ENCODE results near the gene PDIA6.

The PDIA6 gene

DNA sequence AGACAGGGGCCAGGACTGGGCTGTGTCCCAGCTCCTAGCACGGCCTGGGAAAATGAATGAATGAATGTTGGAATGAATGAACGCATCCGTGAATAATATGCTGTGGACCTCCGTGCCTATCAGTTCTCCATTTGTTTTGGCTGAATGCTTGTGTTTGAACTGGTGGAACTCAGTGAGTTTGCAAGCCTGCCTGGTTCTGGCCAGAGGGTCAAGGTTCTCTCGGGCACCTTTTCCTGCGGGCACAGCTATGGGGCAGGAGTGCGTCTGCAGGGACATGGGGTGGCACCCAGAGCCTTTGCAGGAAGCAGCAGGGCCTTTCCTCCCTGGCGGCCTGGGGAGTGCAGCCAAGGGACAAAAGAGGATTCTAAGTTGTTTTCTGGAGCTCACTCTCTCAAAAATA is 17.6 kb upstream of the PDIA6 start:
- Histone ChIP-seq H3K18ac (ENCODE audit: low read length) (peak overlapping the region; percentile 16), H2BK12ac (ENCODE audit: low read length) (no peak overlapping the region), H3K14ac (ENCODE audit: low read length) (no peak overlapping the region), H4K91ac (ENCODE audit: low read depth, low read length, poor library complexity) (no peak overlapping the region), H2AFZ (ENCODE audit: low read length) (no peak overlapping the region), H3K36me3 (replicated peaks in 1 of 2; ENCODE audit: control insufficient read depth in 2 of 2, insufficient read depth in 2 of 2, low read length in 2 of 2) (no peaks in the 10 kb centered on the region), H3K9ac (ENCODE audit: low read depth, low read length, poor library complexity) (peak overlapping the region; percentile 34), H3K4ac (ENCODE audit: low read length) (no peak overlapping the region), H4K8ac (ENCODE audit: low read depth, low read length) (no peak overlapping the region), H3K4me2 (ENCODE audit: insufficient read depth, low read length, poor library complexity, severe bottlenecking) (no peak overlapping the region), H3K79me1 (ENCODE audit: low read depth, low read length) (no peaks in the 10 kb centered on the region), H2BK120ac (ENCODE audit: low read depth, low read length) (no peak overlapping the region), H2BK5ac (ENCODE audit: low read length) (no peak overlapping the region), H3K9me3 (replicated peaks in 1 of 2; ENCODE audit: control insufficient read depth in 2 of 2, insufficient read depth in 1 of 2, low read depth in 1 of 2, low read length in 2 of 2) (no peaks in the 10 kb centered on the region), H2AK5ac (ENCODE audit: low read depth, low read length) (no peak overlapping the region), H3K4me3 (ENCODE audit: low read length in 2 of 2) (no peak overlapping the region), H2BK15ac (ENCODE audit: low read length) (peak overlapping the region; percentile 90), H3K23ac (ENCODE audit: low read depth, low read length, poor library complexity) (no peak overlapping the region), H3K27ac (replicated peaks; ENCODE audit: low read length) (no peak overlapping the region), H3K4me1 (ENCODE audit: control insufficient read depth in 2 of 2, insufficient read depth in 1 of 2, low read depth in 1 of 2, low read length in 2 of 2) (peaks cover 2 to 25% of the 10 kb centered on the region in 2 donors), H3K27me3 (ENCODE audit: control insufficient read depth in 3 of 3, insufficient read depth in 3 of 3, low read depth in 1 of 3, low read length in 3 of 3) (peaks cover 0 to 57% (median 11%) of the 10 kb centered on the region in 3 experiments)
- WGBS, 2 donors (ENCODE audit: extremely low coverage in 2 of 2, insufficient read length in 2 of 2, insufficient replicate concordance in 1 of 2), result no CpG with 5 or more reads among the region's 8 CpGs
- no peak for DNase-seq (ENCODE audit: low spot score)

DNA sequence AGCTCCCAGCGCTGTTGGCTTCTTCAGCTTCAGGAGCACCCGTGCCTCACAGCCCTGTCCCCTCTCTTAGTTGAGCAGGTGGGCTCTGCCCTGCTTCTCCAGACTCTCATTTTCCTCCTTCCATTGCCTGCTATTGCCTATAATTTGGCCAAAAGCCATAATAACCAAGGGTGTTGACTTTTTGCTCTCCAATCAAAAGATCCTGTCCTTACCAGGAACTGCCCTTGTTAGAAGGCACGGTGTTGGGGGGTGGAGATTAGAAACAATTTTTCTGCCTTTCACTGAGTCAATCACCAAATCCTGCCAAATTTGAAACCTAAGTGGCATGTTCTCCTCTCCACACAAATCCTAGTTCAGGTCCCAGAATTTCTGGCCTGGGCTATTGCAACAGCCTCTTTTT is 16.7 kb upstream of the PDIA6 start:
- peaks cover 0 to 60% (median 7%) of the 10 kb centered on the region in 3 experiments for H3K27me3 ChIP-seq (ENCODE audit: control insufficient read depth in 3 of 3, insufficient read depth in 3 of 3, low read depth in 1 of 3, low read length in 3 of 3)
- no peak for DNase-seq (ENCODE audit: low spot score)
- no peak overlapping the region for H3K23ac ChIP-seq (ENCODE audit: low read depth, low read length, poor library complexity)
- H2BK120ac ChIP-seq (ENCODE audit: low read depth, low read length), result no peak overlapping the region
- H2BK5ac ChIP-seq (ENCODE audit: low read length), result no peak overlapping the region
- no peak overlapping the region for H2BK12ac ChIP-seq (ENCODE audit: low read length)
- H3K9me3 ChIP-seq (replicated peaks in 1 of 2; ENCODE audit: control insufficient read depth in 2 of 2, insufficient read depth in 1 of 2, low read depth in 1 of 2, low read length in 2 of 2), result no peaks in the 10 kb centered on the region
- no peak overlapping the region for H3K14ac ChIP-seq (ENCODE audit: low read length)
- WGBS, 2 donors (ENCODE audit: extremely low coverage in 2 of 2, insufficient read length in 2 of 2, insufficient replicate concordance in 1 of 2), result no CpG with 5 or more reads among the region's 3 CpGs
- no peak overlapping the region for H3K18ac ChIP-seq (ENCODE audit: low read length)
- no peak overlapping the region for H4K91ac ChIP-seq (ENCODE audit: low read depth, low read length, poor library complexity)
- no peak overlapping the region for H3K9ac ChIP-seq (ENCODE audit: low read depth, low read length, poor library complexity)
- H2BK15ac ChIP-seq (ENCODE audit: low read length), result no peak overlapping the region
- no peak overlapping the region for H3K4ac ChIP-seq (ENCODE audit: low read length)
- H2AFZ ChIP-seq (ENCODE audit: low read length), result no peak overlapping the region
- no peaks in the 10 kb centered on the region for H3K79me1 ChIP-seq (ENCODE audit: low read depth, low read length)
- H4K8ac ChIP-seq (ENCODE audit: low read depth, low read length), result no peak overlapping the region
- H3K27ac ChIP-seq (replicated peaks; ENCODE audit: low read length), result no peak overlapping the region
- no peak overlapping the region for H2AK5ac ChIP-seq (ENCODE audit: low read depth, low read length)
- H3K4me1 ChIP-seq (ENCODE audit: control insufficient read depth in 2 of 2, insufficient read depth in 1 of 2, low read depth in 1 of 2, low read length in 2 of 2), result peaks cover 2 to 24% of the 10 kb centered on the region in 2 donors
- no peaks in the 10 kb centered on the region for H3K36me3 ChIP-seq (replicated peaks in 1 of 2; ENCODE audit: control insufficient read depth in 2 of 2, insufficient read depth in 2 of 2, low read length in 2 of 2)
- H3K4me2 ChIP-seq (ENCODE audit: insufficient read depth, low read length, poor library complexity, severe bottlenecking), result no peak overlapping the region
- H3K4me3 ChIP-seq (ENCODE audit: low read length in 2 of 2), result no peak overlapping the region

DNA sequence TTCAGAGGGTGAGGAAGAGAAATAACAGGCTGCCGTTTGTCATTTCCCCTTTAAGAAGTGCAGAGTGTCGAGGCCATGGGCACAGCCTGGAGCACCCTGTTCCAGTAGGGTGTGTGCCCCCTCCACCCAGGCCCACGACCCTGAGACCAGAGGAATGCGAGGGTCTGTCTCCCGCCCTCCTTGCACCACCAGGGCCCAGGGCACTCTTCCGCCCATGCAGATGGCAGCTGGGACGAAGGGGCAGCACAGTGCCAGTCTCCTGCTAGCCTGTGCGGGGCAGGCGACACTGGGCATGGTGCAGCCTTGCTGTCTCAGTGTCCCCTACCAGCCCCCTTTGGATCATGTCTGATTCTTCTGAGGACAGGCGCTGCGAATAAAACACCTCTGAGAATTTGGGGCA is 15.8 kb upstream of the PDIA6 start:
- Histone ChIP-seq H3K23ac (ENCODE audit: low read depth, low read length, poor library complexity) (no peak overlapping the region), H3K36me3 (replicated peaks in 1 of 2; ENCODE audit: control insufficient read depth in 2 of 2, insufficient read depth in 2 of 2, low read length in 2 of 2) (no peaks in the 10 kb centered on the region), H3K79me1 (ENCODE audit: low read depth, low read length) (no peaks in the 10 kb centered on the region), H2BK5ac (ENCODE audit: low read length) (no peak overlapping the region), H3K27me3 (ENCODE audit: control insufficient read depth in 3 of 3, insufficient read depth in 3 of 3, low read depth in 1 of 3, low read length in 3 of 3) (peaks cover 0 to 56% (median 6%) of the 10 kb centered on the region in 3 experiments), H4K91ac (ENCODE audit: low read depth, low read length, poor library complexity) (no peak overlapping the region), H3K4me3 (ENCODE audit: low read length in 2 of 2) (no peak overlapping the region), H3K9ac (ENCODE audit: low read depth, low read length, poor library complexity) (peak overlapping the region; percentile 22), H3K14ac (ENCODE audit: low read length) (no peak overlapping the region), H3K4me1 (ENCODE audit: control insufficient read depth in 2 of 2, insufficient read depth in 1 of 2, low read depth in 1 of 2, low read length in 2 of 2) (peaks cover 2 to 14% of the 10 kb centered on the region in 2 donors), H3K27ac (replicated peaks; ENCODE audit: low read length) (no peak overlapping the region), H3K18ac (ENCODE audit: low read length) (no peak overlapping the region), H2BK15ac (ENCODE audit: low read length) (no peak overlapping the region), H2AK5ac (ENCODE audit: low read depth, low read length) (peak overlapping the region; percentile 42), H2AFZ (ENCODE audit: low read length) (no peak overlapping the region), H3K4me2 (ENCODE audit: insufficient read depth, low read length, poor library complexity, severe bottlenecking) (no peak overlapping the region), H2BK120ac (ENCODE audit: low read depth, low read length) (no peak overlapping the region), H3K9me3 (replicated peaks in 1 of 2; ENCODE audit: control insufficient read depth in 2 of 2, insufficient read depth in 1 of 2, low read depth in 1 of 2, low read length in 2 of 2) (no peaks in the 10 kb centered on the region), H3K4ac (ENCODE audit: low read length) (no peak overlapping the region), H2BK12ac (ENCODE audit: low read length) (no peak overlapping the region), H4K8ac (ENCODE audit: low read depth, low read length) (no peak overlapping the region)
- no peak for DNase-seq (ENCODE audit: low spot score)
- no CpG with 5 or more reads among the region's 11 CpGs for WGBS, 2 donors (ENCODE audit: extremely low coverage in 2 of 2, insufficient read length in 2 of 2, insufficient replicate concordance in 1 of 2)

DNA sequence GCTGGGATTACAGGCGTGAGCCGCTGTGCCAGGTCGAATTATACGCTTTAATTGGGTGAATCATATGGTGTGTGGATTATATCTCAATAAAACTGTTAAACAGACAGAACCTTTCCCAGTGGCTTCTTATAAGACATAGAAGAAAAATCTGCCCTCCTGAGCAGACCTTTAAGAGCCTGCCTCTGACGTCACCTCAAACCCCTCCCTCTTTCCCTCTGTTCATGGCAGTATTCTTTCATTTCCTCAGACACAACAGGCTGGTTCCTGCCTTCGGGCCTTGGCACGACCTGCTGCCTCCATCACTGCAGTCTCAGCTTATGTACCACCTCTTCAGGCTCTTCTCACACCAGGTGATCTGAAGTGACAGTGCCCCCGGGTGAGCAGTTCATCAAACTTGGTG is 14.0 kb upstream of the PDIA6 start:
- H3K36me3 ChIP-seq (replicated peaks in 1 of 2; ENCODE audit: control insufficient read depth in 2 of 2, insufficient read depth in 2 of 2, low read length in 2 of 2), result no peaks in the 10 kb centered on the region
- no peak overlapping the region for H3K4ac ChIP-seq (ENCODE audit: low read length)
- no peak overlapping the region for H4K8ac ChIP-seq (ENCODE audit: low read depth, low read length)
- no CpG with 5 or more reads among the region's 8 CpGs for WGBS, 2 donors (ENCODE audit: extremely low coverage in 2 of 2, insufficient read length in 2 of 2, insufficient replicate concordance in 1 of 2)
- no peak for DNase-seq (ENCODE audit: low spot score)
- H2BK5ac ChIP-seq (ENCODE audit: low read length), result no peak overlapping the region
- H3K4me1 ChIP-seq (ENCODE audit: control insufficient read depth in 2 of 2, insufficient read depth in 1 of 2, low read depth in 1 of 2, low read length in 2 of 2), result peaks cover 0 to 11% of the 10 kb centered on the region in 2 donors
- H3K27ac ChIP-seq (replicated peaks; ENCODE audit: low read length), result no peak overlapping the region
- H3K14ac ChIP-seq (ENCODE audit: low read length), result no peak overlapping the region
- H3K9me3 ChIP-seq (replicated peaks in 1 of 2; ENCODE audit: control insufficient read depth in 2 of 2, insufficient read depth in 1 of 2, low read depth in 1 of 2, low read length in 2 of 2), result no peaks in the 10 kb centered on the region
- H2BK120ac ChIP-seq (ENCODE audit: low read depth, low read length), result no peak overlapping the region
- no peak overlapping the region for H3K23ac ChIP-seq (ENCODE audit: low read depth, low read length, poor library complexity)
- peaks cover 0 to 52% (median 0%) of the 10 kb centered on the region in 3 experiments for H3K27me3 ChIP-seq (ENCODE audit: control insufficient read depth in 3 of 3, insufficient read depth in 3 of 3, low read depth in 1 of 3, low read length in 3 of 3)
- H2BK12ac ChIP-seq (ENCODE audit: low read length), result no peak overlapping the region
- no peak overlapping the region for H3K18ac ChIP-seq (ENCODE audit: low read length)
- no peaks in the 10 kb centered on the region for H3K79me1 ChIP-seq (ENCODE audit: low read depth, low read length)
- no peak overlapping the region for H3K9ac ChIP-seq (ENCODE audit: low read depth, low read length, poor library complexity)
- H2AFZ ChIP-seq (ENCODE audit: low read length), result no peak overlapping the region
- no peak overlapping the region for H3K4me2 ChIP-seq (ENCODE audit: insufficient read depth, low read length, poor library complexity, severe bottlenecking)
- no peak overlapping the region for H4K91ac ChIP-seq (ENCODE audit: low read depth, low read length, poor library complexity)
- no peak overlapping the region for H2AK5ac ChIP-seq (ENCODE audit: low read depth, low read length)
- H3K4me3 ChIP-seq (ENCODE audit: low read length in 2 of 2), result no peak overlapping the region
- no peak overlapping the region for H2BK15ac ChIP-seq (ENCODE audit: low read length)
